Keratinocyte (primary cell): ENCODE results near the gene AADACL3. TPM values are rescaled to one million over a fixed set of nuclear protein-coding genes. Genes with fewer than 3 reads are reported as not detected.
A peak's percentile ranks its signal among the peaks of the same experiment; 100 is the strongest.

Source experiments
- DNase-seq: peaks from one replicate; pipeline ENCODE4 v3.0.0-alpha.2; 2011; ENCODE audit warnings: low read depth, missing footprints, low spot score
- FAIRE-seq: peaks from 2 replicates; lab custom pipeline; 2011; peaks lifted over from hg19 to GRCh38; lab: Jason Lieb, UNC
- H2AFZ ChIP-seq: 2 replicates; pipeline ENCODE4 v1.6.0; 2012; ENCODE audit warnings: low read length, control low read depth, inconsistent platforms; ENCODE audit not compliant: control insufficient read depth
- H3K27ac ChIP-seq: 2 replicates; pipeline ENCODE4 v1.5.1; 2011; ENCODE audit warnings: low read length; ENCODE audit not compliant: control insufficient read depth, insufficient read depth
- H3K27me3 ChIP-seq: 3 replicates; pipeline ENCODE4 v1.6.0; 2011; ENCODE audit warnings: low read length; ENCODE audit not compliant: control insufficient read depth, insufficient read depth; ENCODE audit errors: extremely low read depth
- H3K36me3 ChIP-seq, 2 experiments: 2 replicates in 1 of 2; 3 replicates in 1 of 2; pipeline ENCODE4 v1.5.1; 2011; ENCODE audit warnings: low read length in 2 of 2, mild to moderate bottlenecking in 1 of 2; ENCODE audit not compliant: control insufficient read depth in 2 of 2, insufficient read depth in 2 of 2; ENCODE audit errors: extremely low read depth in 1 of 2
- H3K4me1 ChIP-seq: 3 replicates; pipeline ENCODE4 v1.5.1; 2011; ENCODE audit warnings: low read length; ENCODE audit not compliant: control insufficient read depth, insufficient read depth; ENCODE audit errors: extremely low read depth
- H3K4me2 ChIP-seq: 3 replicates; pipeline ENCODE4 v1.6.0; 2011; ENCODE audit warnings: low read depth, low read length; ENCODE audit not compliant: control insufficient read depth, insufficient read depth; ENCODE audit errors: extremely low read depth
- H3K4me3 ChIP-seq, 3 experiments: fragments of 200-600 bp in 1 of 3; sonication (generic) in 1 of 3; 2 replicates in 2 of 3; 3 replicates in 1 of 3; pipeline ENCODE4 v1.5.1; 2011 to 2016; ENCODE audit warnings: low read length in 3 of 3, mild to moderate bottlenecking in 3 of 3, control low read depth in 2 of 3, inconsistent platforms in 1 of 3, low read depth in 1 of 3, mixed read lengths in 1 of 3, mixed run types in 1 of 3, moderate library complexity in 1 of 3; ENCODE audit not compliant: control insufficient read depth in 2 of 3, insufficient read depth in 2 of 3; ENCODE audit errors: extremely low read depth in 1 of 3
- H3K79me2 ChIP-seq: 2 replicates; pipeline ENCODE4 v1.6.0; 2012; ENCODE audit warnings: low read length; ENCODE audit not compliant: control insufficient read depth, insufficient read depth
- H3K9ac ChIP-seq: 3 replicates; pipeline ENCODE4 v1.6.0; 2011; ENCODE audit warnings: low read length; ENCODE audit not compliant: control insufficient read depth, insufficient read depth; ENCODE audit errors: extremely low read depth
- H3K9me1 ChIP-seq: 3 replicates; pipeline ENCODE4 v1.6.0; 2011; ENCODE audit warnings: low read length; ENCODE audit not compliant: control insufficient read depth, insufficient read depth; ENCODE audit errors: extremely low read depth
- H3K9me3 ChIP-seq: 2 replicates; pipeline ENCODE4 v1.5.1; 2012; ENCODE audit warnings: low read depth, low read length; ENCODE audit not compliant: control insufficient read depth
- H4K20me1 ChIP-seq: 3 replicates; pipeline ENCODE4 v1.6.0; 2011; ENCODE audit warnings: low read length; ENCODE audit not compliant: control insufficient read depth, insufficient read depth; ENCODE audit errors: extremely low read depth
- EZH2 ChIP-seq: IDR thresholded peaks from one replicate; pipeline ENCODE4 v1.6.1; 2012; ENCODE audit warnings: inconsistent platforms, mild to moderate bottlenecking, low read length, moderate library complexity
- dilution Hi-C: fragments of 300-500 bp; cut with MboI; formaldehyde crosslinking; loops from one replicate; pipeline ENCODE4 v1.7.0; 2020; ENCODE audit warnings: low sequenced_read_pairs; ENCODE audit not compliant: extremely low pct_ligation_motif_present
- polyA plus RNA-seq, 5 experiments: library from polyadenylated mRNA; depleted of rRNA in 3 of 5; stranded (reverse) in 3 of 5; stranded (forward) in 1 of 5; unstranded in 1 of 5; fragments of >200 nt; gene quantifications; 1 replicate in 1 of 5; 2 replicates in 3 of 5; 3 replicates in 1 of 5; pipeline versions ENCODE4 v1.2.1 to v1.2.3, GENCODE V29; 2011 to 2012; ENCODE audit warnings: missing spikeins in 2 of 5, low read depth in 1 of 5, low replicate concordance in 1 of 5
- TF ChIP-seq, protein P1 (sequence below), 3 experiments: IDR thresholded peaks in 1 of 3; conservative IDR thresholded peaks in 1 of 3; optimal IDR thresholded peaks in 1 of 3; 2 replicates in 2 of 3; 3 replicates in 1 of 3; pipeline versions ENCODE3 to v1.5.1; 2011; ENCODE audit warnings: low read length in 3 of 3, mild to moderate bottlenecking in 3 of 3, moderate library complexity in 2 of 3, control low read depth in 1 of 3, inconsistent platforms in 1 of 3; ENCODE audit not compliant: insufficient read depth in 2 of 3; ENCODE audit errors: extremely low read depth in 1 of 3

Gene AADACL3
- polyA plus RNA-seq, 1 donor (not counting 4 experiments of a cell fraction or from before 2014, with no cell fraction given), result 0.03 TPM

DNA sequence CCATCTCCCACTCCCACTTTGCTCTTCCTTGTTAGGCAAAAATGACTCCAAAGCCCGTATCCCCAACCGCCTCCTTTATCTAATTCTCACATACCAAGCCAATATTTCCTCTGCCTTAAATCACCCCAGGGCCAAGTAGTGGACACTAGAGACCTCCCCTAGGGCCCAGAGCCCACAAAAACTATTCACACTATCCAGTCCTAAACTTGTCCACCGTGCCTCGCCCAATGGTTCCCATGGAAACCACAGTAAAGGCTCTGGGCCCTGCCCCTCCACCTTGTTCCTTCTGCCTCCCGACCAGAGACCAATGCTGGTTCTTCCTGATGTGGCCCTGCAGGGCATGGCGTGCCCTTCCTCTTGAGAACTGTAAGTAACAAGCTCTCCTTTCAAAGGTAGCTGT, 41.9 kb downstream of the AADACL3 start:
- no peak for TF ChIP-seq EZH2
- TF ChIP-seq, protein P1, sequence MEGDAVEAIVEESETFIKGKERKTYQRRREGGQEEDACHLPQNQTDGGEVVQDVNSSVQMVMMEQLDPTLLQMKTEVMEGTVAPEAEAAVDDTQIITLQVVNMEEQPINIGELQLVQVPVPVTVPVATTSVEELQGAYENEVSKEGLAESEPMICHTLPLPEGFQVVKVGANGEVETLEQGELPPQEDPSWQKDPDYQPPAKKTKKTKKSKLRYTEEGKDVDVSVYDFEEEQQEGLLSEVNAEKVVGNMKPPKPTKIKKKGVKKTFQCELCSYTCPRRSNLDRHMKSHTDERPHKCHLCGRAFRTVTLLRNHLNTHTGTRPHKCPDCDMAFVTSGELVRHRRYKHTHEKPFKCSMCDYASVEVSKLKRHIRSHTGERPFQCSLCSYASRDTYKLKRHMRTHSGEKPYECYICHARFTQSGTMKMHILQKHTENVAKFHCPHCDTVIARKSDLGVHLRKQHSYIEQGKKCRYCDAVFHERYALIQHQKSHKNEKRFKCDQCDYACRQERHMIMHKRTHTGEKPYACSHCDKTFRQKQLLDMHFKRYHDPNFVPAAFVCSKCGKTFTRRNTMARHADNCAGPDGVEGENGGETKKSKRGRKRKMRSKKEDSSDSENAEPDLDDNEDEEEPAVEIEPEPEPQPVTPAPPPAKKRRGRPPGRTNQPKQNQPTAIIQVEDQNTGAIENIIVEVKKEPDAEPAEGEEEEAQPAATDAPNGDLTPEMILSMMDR (optimal IDR thresholded peaks at IDR 0.05 in 1 of 3, IDR thresholded peaks at IDR 0.05 in 1 of 3, conservative IDR thresholded peaks at IDR 0.05 in 1 of 3; ENCODE audit: extremely low read depth in 1 of 3, insufficient read depth in 2 of 3, low read length in 3 of 3), result no peak
- Histone ChIP-seq H3K9me1 (no peaks in the 10 kb centered on the region), H3K79me2 (no peaks in the 10 kb centered on the region), H4K20me1 (no peaks in the 10 kb centered on the region), H3K4me3 (no peak overlapping the region), H3K9ac (no peak overlapping the region), H3K9me3 (no peaks in the 10 kb centered on the region), H3K27me3 (no peaks in the 10 kb centered on the region), H2AFZ (no peak overlapping the region), H3K4me1 (no peaks in the 10 kb centered on the region), H3K36me3 (no peaks in the 10 kb centered on the region), H3K27ac (no peak overlapping the region), H3K4me2 (no peak overlapping the region)
- DNase-seq (no peak), FAIRE-seq (no peak)
- dilution Hi-C loops, result no loop called here

DNA sequence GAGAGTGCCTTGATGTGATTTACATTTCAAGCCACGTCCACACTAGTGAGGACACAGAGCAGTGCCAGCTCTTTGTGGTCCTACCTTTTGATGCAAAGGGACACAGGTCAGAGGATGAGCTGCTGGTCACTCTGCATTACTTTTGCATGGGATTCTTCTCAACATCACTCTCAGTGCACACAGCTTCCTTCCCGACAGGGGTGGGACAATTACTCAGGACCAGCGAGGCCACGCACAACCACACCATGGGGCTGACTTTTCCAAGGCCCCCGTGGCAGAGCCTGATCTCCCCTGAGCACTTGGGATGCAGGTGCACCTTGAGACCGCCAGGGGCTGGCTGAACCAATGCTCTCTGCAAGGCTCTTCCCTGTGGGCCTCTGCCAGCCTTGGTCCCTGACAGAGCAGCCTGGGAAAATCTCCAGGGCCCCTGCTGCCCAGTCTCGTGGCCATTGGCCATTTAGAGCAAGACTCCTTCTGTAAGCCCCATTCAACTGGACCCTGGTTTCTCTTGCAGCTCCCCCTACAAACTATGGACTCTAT, 44.4 kb downstream of the AADACL3 start:
- H3K9ac ChIP-seq, result no peak overlapping the region
- no peak overlapping the region for H2AFZ ChIP-seq
- DNase-seq (no peak), FAIRE-seq (no peak)
- TF ChIP-seq, protein P1 (optimal IDR thresholded peaks at IDR 0.05 in 1 of 3, IDR thresholded peaks at IDR 0.05 in 1 of 3, conservative IDR thresholded peaks at IDR 0.05 in 1 of 3; ENCODE audit: extremely low read depth in 1 of 3, insufficient read depth in 2 of 3, low read length in 3 of 3), result peak in 1 of 3 experiments; percentile 13
- no peak for TF ChIP-seq EZH2
- no peaks in the 10 kb centered on the region for H3K27me3 ChIP-seq
- no peaks in the 10 kb centered on the region for H3K36me3 ChIP-seq
- H3K4me1 ChIP-seq, result no peaks in the 10 kb centered on the region
- H3K4me2 ChIP-seq, result no peak overlapping the region
- no peaks in the 10 kb centered on the region for H4K20me1 ChIP-seq
- no peaks in the 10 kb centered on the region for H3K9me1 ChIP-seq
- dilution Hi-C loops, result no loop called here
- no peaks in the 10 kb centered on the region for H3K79me2 ChIP-seq
- H3K9me3 ChIP-seq, result no peaks in the 10 kb centered on the region
- H3K4me3 ChIP-seq, result no peak overlapping the region
- no peak overlapping the region for H3K27ac ChIP-seq
